HK-2 (cell line): ENCODE measurements around the gene CIBAR2.
A peak's percentile ranks its signal among the peaks of the same experiment; 100 is the strongest.

Experiments
- DNase-seq: peaks from one replicate; pipeline ENCODE4 v3.0.0-alpha.2; 2018; ENCODE audit not compliant: unreplicated experiment

The CIBAR2 gene

DNA sequence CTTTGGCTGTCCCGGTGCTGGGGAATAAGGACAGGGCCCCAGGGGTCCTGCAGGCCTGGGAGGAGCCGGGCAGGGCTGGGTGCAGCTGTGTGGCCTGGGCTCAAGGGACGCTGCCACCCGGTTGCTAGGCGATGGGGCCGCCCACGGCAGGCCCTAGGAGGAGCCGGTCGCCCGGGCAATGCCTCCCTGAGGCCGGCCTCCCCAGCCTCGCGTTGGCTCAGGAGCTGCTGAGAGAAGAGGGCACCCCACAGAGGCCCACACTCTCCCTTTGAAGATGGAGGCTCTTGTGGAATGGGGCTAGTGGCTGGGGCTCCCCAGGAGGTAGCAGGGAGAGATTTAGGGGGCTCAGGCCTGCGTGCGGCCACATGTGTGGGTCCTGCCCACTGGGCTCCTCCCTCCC lies at the start of gene CIBAR2:
TSS of gene CIBAR2 (minus strand) at position 109 of the 400 bp plus-strand sequence. CDS start 120 bp downstream, outside the sequence.
- no peak for DNase-seq

DNA sequence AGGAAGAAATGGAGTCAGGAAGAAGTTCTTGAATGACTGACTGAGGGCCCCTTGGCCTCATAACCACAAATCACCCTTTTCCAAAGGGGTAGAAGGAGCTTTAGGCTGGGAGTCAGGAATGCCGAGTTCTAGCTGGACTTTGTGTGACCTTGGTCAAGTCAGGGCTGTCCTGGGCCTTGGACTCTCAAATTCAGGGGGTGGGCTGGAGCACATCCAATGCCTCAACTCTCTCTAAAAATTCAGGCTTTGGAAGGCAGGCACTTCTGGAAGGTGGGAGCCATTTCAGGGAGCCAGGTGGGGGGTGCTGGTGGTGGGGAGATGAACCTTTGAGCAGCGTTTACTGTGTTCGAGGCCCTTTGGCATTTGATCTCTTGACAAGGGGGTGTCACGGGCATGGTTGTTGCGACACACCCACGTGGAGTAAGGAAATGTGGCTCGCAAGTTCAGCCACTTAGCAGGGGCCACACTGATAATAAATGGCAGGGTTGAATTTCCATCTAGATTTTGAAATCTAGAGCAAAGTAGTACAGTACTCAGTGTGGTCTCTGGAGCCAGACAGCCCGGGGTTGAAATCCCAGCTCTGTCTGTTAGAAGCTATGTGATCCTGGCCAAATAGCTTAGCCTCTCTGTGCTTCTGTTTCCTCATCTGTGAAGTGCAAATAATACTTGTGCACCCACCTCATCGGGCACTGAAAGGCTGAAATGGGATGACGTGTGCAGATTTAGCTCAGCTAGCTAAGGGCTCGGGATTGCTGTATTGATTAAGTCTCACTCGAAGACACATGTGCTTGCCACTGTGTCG lies 47.1 kb upstream of the CIBAR2 start:
- DNase-seq = no peak

DNA sequence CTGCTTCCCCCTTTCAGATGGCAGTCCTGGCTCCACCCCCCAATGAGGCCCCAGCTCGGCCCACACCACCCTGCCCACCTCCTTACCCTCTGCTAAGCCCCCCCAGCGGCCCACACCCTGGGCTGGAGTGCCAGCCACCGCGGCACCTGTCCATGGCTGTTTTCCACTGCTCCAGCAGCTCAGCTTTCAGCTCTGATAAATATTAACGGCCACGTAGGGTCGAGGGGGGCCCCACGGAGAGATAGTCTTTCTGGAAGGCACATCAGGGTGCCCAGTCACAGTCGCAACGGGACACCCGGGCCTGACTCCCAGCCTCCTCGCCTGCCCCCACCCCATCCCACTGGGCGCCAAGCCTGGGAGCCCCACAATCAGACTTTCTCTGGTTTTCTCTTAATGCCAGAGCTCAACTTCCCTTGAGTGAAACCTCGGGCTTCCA lies 46.5 kb upstream of the CIBAR2 start:
- DNase-seq = no peak

DNA sequence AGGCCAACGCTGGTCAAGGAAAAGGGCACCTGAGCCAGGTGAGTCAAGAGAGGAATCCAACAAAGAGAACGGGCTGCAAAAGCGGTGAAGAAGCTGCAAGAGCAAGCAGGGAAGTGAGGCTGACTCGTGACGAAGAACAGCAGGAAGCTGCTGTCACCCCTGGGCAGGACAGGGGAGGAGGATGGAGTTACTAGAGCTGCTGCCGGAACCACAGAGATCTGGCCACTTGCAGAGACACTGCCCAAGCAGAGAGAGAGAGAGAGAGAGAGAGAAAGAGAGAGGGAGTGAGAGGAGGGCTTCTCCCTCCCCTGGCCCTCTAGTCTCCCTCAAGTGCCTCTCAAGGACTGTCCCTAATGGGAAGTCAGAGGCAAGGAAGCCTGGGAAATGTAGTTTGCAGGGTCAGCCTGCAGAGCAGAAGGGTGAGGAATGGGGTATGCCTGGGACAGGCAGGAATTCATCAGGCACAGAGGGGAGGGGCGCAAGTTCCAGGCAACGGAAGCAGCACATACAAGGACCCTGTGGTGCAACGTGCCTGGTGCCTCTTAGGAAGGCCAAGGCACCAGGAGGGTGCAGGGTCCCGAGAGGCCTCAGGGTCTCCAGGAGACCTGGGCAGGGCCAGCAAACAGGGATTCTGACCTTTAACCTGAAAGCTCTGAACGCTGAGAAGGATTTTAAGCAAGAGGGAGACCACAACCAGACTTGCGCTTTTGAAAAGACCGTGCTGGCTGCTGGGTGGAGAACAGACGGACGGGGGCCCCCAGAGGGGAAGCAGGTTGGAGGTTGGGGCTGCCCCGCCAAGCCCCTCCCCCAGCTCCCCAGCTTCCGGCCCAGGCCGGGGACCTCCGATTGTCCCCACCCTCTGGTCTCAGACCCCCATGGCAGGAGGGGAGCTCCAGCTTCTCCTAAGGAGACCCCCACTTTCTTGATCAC lies 45.8 kb upstream of the CIBAR2 start:
- DNase-seq = no peak

DNA sequence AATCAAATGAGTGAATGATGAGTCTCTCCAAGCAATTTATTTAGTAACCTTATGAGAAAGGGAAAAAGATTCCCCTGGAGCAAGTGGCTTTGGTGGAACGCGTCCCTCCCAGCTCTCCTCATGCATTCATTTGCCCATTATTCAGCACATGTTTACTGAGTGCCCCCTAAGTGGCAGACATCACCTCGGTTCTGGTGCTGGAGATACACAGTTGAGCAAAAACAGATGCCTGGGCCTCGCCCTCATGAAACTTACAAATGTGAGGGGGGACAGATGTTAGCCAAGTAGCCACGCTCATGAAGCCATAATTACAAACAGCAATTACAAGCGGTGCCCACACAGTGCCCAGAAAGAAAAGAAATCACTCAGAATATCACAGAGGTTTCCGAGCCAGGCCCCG lies 45.1 kb upstream of the CIBAR2 start:
- DNase-seq = no peak

DNA sequence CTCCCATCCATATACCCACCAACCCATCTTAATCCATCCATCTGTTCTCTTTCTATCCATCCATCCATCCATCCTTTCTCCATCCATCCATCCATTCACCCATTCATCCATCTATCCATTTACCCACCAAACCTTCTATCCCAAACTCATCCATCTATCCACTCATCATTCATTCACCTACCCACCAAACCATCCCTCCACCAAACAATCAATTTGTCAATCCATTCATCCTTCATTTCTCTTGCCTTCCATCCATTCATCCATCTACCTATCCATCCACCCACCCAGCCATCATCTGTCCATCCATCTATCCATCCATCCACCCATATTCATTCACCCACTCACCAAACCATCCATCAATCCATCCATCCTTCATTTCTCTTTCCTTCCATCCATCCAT lies 44.6 kb upstream of the CIBAR2 start:
- no peak for DNase-seq

DNA sequence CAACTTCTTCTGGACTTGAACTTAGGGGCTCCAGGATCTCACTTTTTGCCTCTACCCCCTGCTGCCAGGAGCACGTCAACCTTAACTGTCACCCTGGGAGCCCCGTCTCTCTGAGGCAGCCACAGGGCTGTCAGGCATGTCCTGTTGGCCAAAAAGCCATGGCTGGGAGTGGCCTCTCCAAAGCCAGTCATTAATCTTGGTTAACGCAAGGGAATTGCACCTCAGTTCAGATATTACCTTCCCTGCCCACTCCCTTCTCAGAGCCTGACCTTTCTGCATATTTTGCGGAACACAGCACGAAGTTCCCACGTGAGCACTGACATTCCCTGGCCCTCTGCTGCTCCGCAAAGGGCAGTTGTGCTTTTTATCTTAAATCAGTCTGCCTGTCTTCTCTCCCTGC lies 44.2 kb upstream of the CIBAR2 start:
- no peak for DNase-seq

DNA sequence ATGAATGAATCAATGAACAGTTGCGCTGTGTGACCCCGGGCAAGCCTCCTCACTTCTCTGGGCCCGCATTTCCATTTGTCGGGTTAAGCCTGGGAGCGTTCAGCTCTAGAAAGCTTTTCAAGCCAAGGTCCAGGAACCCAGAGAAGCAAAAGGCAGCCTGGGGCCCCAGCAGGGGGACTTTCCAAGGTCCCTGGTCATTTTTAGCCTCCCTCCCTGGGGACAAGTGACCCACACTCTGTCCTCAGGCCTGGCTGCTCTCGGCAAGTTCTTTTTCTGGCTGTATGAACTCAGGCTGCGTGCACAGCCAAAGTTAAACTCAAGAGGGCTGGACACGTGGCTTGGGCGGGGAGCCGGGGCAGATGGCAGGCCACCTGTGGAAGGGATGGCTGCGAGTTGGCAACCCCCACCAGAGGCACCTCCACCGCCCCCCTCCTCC lies 41.4 kb upstream of the CIBAR2 start:
- no peak for DNase-seq

DNA sequence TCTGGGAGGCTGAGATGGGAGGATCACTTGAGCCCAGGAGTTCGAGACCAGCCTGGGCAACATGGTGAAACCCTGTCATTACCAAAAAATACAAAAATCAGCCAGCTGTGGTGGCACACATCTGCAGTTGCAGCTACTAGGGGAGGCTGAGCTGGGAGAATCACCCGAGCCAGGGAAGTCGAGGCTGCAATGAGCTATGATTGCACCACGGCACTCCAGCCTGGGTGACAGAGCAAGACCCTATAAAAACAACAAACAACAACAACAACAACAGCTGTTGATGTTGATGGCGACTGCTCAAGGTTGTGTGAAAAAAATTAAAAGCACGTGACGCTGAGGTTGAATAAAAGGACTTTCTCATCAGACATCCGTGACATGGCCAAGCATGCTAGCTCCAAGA lies 40.8 kb upstream of the CIBAR2 start:
- no peak for DNase-seq

DNA sequence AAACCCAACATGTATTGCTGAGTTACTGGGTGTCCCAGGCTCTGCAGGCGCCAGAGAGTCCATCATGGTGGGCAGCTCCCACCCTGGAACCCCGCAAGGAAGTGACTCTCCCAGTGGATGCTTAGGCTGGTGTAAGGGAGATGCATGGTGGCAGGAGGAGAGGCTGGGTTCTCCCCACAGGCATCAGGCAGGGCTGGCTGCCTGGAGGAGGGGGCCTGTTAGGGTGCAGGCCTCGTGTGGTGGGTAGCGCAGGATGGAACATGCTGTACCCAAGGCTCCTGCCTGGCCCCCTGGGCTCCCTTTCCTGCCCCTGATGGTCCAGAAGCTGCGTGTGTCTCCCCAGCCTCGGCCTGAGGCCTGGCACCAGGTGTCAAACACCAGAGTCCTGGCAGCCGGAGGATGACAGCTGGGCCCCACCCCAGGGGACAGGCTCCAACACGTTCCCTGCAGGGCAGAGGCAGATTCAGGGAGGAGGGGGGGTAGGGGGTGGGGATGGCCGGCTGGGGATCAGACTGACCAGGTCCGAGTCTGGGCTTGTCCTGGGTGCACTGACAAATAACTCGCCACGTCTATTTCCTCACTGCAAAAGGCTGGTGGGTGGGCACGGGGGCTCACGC lies 40.2 kb upstream of the CIBAR2 start:
- DNase-seq = no peak

DNA sequence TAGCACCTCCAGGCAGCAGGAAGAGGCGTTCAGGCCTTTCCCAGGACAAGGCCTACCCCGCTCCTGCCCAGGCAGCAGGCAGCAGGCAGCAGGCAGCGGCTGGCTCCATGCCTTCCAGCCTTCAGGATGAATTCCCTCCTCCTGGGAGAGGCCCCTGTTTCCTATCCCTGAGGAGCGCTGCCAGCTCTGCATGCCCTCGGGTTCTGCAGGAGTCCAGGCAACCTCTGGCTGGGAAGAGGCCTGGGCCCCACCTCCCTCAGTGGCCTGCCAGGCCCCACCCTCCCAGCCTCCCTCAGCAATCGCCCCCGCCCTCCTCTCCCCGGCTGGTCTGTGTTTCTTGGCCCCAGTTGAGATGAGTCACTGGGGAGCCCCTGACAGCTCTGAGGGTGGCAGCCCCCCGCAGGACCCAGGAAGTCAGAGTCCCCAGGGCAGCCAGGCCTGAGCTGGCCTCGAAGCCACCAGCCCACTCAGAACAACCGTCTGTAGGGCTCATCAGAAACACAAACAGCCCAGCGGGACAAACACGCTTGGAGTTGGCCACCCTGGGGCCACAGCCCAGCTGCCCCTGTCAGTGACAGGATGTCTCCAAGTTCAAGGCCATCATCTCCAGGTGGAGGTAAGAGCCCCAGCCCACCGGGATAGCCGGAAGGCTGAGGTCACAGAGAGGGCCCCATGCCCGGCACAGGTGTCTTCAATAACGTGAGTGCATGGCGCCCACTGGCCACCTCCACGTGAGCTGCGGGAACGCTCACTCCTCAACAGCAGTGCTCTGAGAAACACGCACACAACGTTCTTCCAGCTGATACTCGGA lies 39.5 kb upstream of the CIBAR2 start:
- DNase-seq = peak; percentile 38

DNA sequence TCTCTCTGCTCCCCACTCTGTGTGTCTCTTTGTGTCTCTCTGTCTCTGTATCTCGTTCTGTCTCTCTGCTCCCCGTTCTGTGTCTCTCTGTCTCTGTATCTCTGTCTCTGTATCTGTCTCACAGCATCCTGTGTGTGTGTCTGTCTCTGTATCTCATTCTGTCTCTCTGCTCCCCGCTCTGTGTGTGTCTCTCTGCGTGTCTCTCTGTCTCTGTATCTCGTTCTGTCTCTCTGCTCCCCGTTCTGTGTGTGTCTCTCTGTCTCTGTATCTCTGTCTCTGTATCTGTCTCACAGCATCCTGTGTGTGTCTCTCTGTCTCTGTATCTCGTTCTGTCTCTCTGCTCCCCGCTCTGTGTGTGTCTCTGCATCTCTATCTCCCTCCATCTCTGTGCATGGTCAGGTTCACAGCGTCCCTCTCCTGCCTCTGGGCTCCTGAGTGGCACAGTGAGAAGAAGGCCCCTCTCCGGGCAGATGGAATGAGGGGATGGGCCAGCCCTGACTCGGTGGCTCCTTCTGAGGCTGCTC lies 38.9 kb upstream of the CIBAR2 start:
- DNase-seq = no peak

DNA sequence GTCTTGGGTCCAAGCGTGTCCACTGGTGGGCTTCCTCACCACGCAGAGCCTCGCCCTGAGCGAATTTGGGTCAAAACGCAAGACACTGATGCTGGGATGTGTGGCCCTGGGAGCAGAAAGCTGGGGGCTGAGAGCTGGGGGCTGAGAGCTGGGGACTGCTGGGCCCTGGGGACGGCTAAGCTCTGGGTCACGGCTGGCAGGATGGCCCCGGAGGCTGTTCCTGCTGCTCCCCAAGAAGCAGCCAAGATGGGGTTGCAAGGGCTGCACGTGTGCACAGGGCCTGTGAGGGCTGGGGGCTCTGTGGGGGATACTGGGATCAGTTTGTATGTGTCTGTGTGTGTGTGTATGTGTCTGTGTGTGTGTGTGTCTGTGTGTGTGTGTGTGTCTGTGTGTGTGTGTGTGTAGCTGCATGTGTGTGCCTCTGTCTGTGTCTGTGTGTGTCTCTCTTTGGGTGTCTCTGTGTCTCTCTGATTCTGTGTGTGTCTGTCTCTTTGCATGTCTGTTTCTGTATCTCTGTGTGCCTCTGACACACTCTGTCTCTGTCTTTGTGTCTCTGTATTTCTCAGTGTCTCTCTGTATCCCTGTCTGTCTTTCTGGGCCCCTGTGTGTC lies 38.2 kb upstream of the CIBAR2 start:
- no peak for DNase-seq

DNA sequence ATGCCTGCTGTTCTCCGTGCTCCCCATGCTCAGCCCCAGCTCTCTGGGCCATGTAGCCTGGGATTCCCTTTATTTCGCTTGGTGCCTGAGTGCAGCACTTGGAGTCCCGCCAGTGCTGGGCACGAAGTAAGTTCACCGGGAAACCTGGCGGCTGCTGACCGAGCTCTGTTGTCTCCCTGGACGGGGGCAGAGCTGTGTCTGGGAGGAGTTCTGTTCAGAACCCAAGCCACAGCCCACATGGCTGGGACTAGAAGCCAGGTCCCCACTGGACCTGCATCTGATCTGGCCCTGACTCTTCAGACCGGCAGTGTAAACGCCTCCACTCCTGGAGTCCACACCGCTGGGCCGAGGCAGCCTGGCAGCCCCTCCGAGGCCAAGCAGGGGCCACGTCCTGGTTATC lies 37.5 kb upstream of the CIBAR2 start:
- DNase-seq = no peak

DNA sequence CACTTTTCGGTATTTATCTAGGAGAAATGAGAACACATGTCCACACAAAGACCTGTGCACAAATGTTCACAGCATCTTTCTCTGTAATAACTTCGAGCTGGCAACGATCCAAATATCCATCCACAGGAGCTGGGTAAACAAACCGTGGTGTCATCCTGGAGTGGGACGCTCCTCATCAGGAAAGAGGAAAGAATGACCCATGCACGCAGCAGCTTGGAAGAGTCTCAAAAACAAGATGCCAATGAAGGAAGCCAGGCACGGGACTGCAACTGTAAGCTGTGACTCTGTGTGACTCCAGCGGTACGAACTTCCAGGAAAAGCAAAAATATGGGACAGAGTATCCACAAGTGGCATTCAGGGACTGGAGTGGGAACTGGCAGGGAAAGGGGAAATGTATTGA lies 36.7 kb upstream of the CIBAR2 start:
- DNase-seq = no peak

DNA sequence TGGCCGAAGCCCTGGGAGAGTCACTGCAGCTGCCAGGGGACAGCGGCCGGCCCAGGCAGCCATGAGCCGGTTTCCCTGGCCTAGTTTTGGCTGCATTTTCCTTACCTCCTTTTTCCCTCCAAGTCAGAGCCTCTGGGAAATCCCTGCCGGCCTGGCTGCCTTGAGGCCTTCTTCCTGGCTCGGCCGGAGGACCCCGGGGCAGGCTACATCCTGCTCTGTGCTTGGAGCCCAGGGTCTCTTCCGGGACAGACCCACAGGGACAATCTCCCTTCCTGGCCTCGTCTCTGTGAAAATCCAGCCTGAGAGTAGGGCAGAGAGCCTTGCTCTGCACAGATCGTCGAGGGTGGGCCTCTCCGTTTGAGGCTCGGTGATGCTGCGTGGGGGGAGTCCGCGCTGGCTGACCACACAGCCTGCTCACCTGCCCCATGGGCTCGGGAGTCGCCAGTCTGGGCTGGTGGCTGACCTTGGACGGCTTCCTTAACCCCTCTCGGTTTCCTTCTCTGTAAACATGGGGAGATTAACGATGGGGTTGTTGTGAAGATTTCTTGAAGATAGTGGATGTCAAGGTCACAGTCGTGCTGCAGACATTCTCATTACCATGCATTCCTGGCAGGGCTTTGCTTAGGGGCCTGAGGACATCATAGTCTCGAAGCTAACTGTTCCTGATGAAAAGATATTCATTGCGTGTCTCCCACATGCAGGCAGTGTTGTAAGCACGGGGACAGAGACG lies 34.8 kb upstream of the CIBAR2 start:
- no peak for DNase-seq

DNA sequence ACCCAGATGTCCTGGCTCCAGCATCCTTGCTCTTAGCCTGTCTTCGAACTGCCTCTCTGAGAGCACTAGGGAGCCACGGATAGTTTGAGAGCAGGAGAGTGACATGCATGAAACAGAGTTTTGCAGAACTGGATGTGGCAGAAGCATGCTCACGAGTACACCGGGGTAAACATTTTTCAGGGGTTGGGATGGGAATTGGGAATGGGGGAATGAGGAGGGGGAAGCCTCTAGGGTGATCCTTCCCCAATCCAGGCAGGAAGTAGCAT lies 34.2 kb upstream of the CIBAR2 start:
- no peak for DNase-seq

DNA sequence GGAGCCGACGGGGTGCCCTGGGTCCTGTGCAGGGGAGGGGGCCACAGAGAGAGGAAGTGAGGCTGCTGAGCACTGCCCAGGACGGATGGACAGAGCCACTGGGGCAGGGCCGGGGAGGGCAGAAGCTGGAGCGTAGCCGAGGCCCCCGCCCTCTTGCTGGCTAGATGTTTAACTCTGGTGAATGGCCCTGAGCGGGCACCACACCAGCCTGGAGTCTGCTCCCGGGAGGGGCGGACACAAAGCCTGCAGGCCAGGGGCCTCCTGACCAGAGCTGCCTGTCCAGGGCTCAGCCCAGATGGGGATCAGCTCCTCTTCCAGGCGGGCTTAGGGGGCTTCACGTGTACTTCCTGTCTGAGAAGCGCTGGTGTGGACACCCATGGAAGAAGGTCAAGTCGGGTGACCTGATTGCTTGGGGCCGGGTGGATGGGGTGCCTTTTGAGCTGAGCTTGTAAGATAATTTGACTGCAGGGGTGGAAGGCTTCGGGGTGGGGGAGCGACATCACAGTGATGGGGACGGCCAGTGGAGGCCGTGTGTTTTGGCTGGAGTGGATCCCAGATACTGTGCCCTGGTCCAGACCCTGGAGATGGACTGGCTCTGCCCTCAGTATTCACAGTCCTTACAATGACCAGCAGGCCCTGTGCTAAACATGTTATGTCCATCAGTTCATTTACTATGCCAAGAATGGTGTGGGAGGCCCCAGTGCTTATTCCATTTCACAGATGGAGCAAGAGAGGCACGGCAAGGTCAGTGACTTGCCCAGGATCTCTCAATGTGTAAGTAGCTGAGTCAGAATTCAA lies 33.7 kb upstream of the CIBAR2 start:
- no peak for DNase-seq

DNA sequence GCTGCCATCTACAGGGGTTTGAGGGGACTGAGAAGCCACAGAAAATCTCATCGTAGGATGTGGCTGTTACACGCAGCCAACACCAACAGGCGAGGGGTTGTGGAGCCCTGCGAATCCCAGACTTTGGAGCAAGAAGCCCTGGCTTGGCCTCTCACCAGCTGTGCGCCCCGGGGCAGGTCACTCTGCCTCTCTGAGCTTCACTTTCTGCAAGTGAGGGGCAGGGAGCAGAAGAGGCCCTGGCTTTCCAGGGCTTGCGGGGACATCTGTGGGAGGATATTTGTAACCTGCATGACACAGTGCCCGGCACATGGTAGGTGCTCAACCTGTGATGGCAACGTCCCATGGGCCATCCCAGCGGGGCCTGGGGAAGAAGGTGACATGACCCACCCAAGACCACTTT lies 32.9 kb upstream of the CIBAR2 start:
- no peak for DNase-seq
